HG02938 (cell line): ENCODE results near the gene RFC5.
A peak's percentile ranks its signal among the peaks of the same experiment; 100 is the strongest.
"Not testable (repeated sequence)": the region's sequence is repeated elsewhere in the genome, so short reads cannot be mapped to it uniquely, and the experiment has no call there.

ENCODE experiments used
- ATAC-seq: cut with Tn5 transposase; IDR thresholded peaks from one replicate; pipeline ENCODE4 v1.9.1; 2021; ENCODE audit warnings: mild to moderate bottlenecking, moderate library complexity; ENCODE audit not compliant: unreplicated experiment

Gene RFC5

GRCh38 chr12:118015306-118015705 lies 1.2 kb upstream of the RFC5 start:
- ATAC-seq, result no peak

GRCh38 chr12:118015944-118016343 lies 559 bp upstream of the RFC5 start:
- ATAC-seq, result no peak

GRCh38 chr12:118017926-118018325 lies 1.4 kb downstream of the RFC5 start:
- ATAC-seq, result no peak

GRCh38 chr12:118020036-118020435 lies 3.5 kb downstream of the RFC5 start:
- ATAC-seq, result no peak

- ATAC-seq, result not testable (repeated sequence)
Measured at GRCh38 chr12:118022097-118022727, 5.7 kb downstream of the RFC5 start.

GRCh38 chr12:118022728-118023109 lies 6.2 kb downstream of the RFC5 start:
- no peak for ATAC-seq

- no peak for ATAC-seq
Measured at GRCh38 chr12:118023301-118023860, 6.9 kb downstream of the RFC5 start.

- ATAC-seq, result no peak
Measured at GRCh38 chr12:118025168-118025567, 8.7 kb downstream of the RFC5 start.

- ATAC-seq, result no peak
Measured at GRCh38 chr12:118029166-118029565, 12.7 kb downstream of the RFC5 start.

GRCh38 chr12:118032188-118032587 lies 15.7 kb downstream of the RFC5 start:
- no peak for ATAC-seq

GRCh38 chr12:118033323-118033722 lies 16.8 kb downstream of the RFC5 start:
- no peak for ATAC-seq

GRCh38 chr12:118033902-118034301 lies 17.4 kb downstream of the RFC5 start:
- no peak for ATAC-seq

- no peak for ATAC-seq
Measured at GRCh38 chr12:118034429-118035189, 18.1 kb downstream of the RFC5 start.

- peak; percentile 88 for ATAC-seq
Measured at GRCh38 chr12:118035190-118036041, 18.9 kb downstream of the RFC5 start.

- no peak for ATAC-seq
Measured at GRCh38 chr12:118036672-118037411, 20.3 kb downstream of the RFC5 start.

- no peak for ATAC-seq
Measured at GRCh38 chr12:118038137-118038536, 21.6 kb downstream of the RFC5 start.

- ATAC-seq, result no peak
Measured at GRCh38 chr12:118042091-118042490, 25.6 kb downstream of the RFC5 start.

- no peak for ATAC-seq
Measured at GRCh38 chr12:118044075-118044474, 27.6 kb downstream of the RFC5 start.

- no peak for ATAC-seq
Measured at GRCh38 chr12:118044577-118044976, 28.1 kb downstream of the RFC5 start.

- no peak for ATAC-seq
Measured at GRCh38 chr12:118046430-118046829, 29.9 kb downstream of the RFC5 start.
